VCaP (cell line): ENCODE measurements around the gene PPP1R11.

ENCODE experiments used
- H3K27ac ChIP-seq: fragments of 450-650 bp; 2 replicates; pipeline ENCODE4 v1.5.1; 2017
- TF ChIP-seq, protein P1 (sequence below): fragments of 450-650 bp; conservative IDR thresholded peaks from 2 replicates; pipeline ENCODE4 v1.5.1; 2017; ENCODE audit warnings: mild to moderate bottlenecking, moderate library complexity

Gene PPP1R11

GRCh38 chr6:30035784-30036183, 31.2 kb upstream of the PPP1R11 start:
- no peak overlapping the region for H3K27ac ChIP-seq
- TF ChIP-seq, protein P1, sequence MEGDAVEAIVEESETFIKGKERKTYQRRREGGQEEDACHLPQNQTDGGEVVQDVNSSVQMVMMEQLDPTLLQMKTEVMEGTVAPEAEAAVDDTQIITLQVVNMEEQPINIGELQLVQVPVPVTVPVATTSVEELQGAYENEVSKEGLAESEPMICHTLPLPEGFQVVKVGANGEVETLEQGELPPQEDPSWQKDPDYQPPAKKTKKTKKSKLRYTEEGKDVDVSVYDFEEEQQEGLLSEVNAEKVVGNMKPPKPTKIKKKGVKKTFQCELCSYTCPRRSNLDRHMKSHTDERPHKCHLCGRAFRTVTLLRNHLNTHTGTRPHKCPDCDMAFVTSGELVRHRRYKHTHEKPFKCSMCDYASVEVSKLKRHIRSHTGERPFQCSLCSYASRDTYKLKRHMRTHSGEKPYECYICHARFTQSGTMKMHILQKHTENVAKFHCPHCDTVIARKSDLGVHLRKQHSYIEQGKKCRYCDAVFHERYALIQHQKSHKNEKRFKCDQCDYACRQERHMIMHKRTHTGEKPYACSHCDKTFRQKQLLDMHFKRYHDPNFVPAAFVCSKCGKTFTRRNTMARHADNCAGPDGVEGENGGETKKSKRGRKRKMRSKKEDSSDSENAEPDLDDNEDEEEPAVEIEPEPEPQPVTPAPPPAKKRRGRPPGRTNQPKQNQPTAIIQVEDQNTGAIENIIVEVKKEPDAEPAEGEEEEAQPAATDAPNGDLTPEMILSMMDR = no peak

DNA sequence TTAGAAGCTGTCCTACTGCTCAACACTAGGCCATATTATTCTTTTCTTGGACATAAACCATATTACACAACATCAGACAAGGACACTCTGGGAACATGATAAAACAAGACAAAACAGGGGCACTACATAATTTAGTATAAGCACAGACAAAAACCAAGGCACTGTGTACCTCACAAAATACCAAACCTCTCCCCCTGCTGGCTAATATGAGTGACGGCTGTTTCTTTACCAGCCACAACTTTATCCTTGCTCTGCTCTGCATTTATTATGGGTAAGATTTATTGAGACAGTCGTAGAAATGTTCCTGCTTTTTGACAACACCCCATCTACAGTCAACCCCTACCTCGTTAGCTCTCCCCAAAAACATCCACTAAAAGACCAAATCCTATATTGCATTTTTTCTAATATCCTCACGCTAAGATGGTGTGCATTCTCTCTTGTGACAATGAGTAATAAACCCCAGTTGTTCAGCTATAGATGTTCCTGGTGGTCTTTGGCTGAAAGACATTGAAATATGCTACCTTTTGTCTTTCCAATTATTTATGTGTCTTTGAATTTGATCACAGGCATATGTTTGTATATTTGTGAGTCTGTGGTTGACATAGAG, 29.7 kb upstream of the PPP1R11 start:
- H3K27ac ChIP-seq = no peak overlapping the region
- TF ChIP-seq, protein P1 = peak; percentile 85

- H3K27ac ChIP-seq = no peak overlapping the region
- TF ChIP-seq, protein P1 = no peak
These were observed 25.8 kb upstream of the PPP1R11 start for GRCh38 chr6:30041221-30041620.

DNA sequence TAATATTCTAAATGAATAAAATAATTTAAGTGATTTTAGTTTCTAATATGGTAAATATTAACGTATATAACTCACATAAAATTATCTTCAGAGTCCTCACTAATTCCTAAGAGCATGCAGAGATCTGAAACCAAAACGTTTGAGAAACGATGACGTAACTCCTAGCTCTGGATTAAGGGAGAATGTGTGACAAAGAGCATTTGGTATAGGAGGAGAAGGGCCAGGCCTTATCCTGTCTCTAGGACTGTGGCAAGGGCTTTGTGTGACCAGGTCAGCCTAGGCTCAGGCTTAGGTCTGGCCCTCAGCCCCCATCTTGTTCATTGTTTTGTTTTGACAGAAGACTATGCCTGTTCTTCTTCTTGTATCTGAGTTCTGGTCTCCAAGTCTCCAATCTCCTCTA, 25.2 kb upstream of the PPP1R11 start:
- peak overlapping the region; percentile 7; the same call in 1 of the 2 replicates for H3K27ac ChIP-seq
- TF ChIP-seq, protein P1 = no peak

GRCh38 chr6:30042476-30042875, 24.5 kb upstream of the PPP1R11 start:
- TF ChIP-seq, protein P1 = no peak
- peak overlapping the region; percentile 7; the same call in 1 of the 2 replicates for H3K27ac ChIP-seq

DNA sequence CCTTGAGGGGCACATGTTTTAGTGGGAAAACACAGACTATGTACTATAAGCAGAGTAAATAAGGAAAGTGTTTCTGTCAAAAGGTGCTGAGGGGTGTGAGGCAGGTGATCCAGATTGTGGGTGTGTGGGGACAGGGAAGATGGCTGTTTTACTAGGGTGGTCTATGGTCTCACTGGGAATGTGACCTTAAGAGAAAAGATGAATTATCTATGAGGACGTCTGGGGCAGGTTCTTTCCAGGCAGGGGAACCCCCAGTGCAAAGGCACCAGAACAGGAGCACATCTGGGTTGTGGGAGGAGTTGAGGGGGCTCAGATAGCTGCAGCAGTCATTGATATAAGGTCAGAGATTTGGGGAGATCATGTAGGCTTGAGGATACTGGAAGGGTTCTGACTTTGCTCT, 24.1 kb upstream of the PPP1R11 start:
- H3K27ac ChIP-seq = peak overlapping the region; percentile 7; the same call in 1 of the 2 replicates
- TF ChIP-seq, protein P1 = no peak

DNA sequence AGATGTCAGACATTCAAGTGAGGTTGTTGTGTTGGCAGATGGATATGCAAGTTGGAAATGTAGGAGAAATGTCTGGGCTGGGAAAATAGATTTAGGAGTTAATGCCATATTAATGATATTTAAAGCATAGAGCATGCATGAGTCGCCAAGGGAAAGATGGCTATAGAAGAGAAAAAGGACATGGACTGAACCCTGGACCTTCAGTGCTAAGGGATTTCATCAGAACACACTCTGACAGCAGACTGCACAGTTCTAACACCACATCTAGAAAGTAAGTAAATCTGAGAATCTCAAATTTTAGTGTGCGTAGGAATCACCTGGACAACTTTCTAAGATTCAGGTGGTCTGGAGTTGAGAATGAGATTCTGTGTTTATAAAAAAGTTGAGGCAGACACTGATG, 23.3 kb upstream of the PPP1R11 start:
- TF ChIP-seq, protein P1 = no peak
- no peak overlapping the region for H3K27ac ChIP-seq
